G401 (cell line): ENCODE measurements around the gene DISP2. TPM values are rescaled to one million over a fixed set of nuclear protein-coding genes. Genes with fewer than 3 reads are reported as not detected.

Source experiments
- DNase-seq: peaks from one replicate; pipeline ENCODE4 v3.0.0-alpha.2; 2015; ENCODE audit warnings: low spot score
- in situ Hi-C: cut with HindIII; loops from 2 replicates; pipeline ENCODE4 v1.10.0; 2016; ENCODE audit warnings: low sequenced_read_pairs, mixed read lengths
- total RNA-seq: library from RNA; depleted of rRNA; stranded (reverse); fragments of >200 nt; shearing (Covaris generic); gene quantifications from 2 replicates; pipeline ENCODE4 v1.2.3, GENCODE V29; 2014; rRNA removed

DISP2 gene
- total RNA-seq, 1 experiment from 2014 or later = 1.0 TPM

DNA sequence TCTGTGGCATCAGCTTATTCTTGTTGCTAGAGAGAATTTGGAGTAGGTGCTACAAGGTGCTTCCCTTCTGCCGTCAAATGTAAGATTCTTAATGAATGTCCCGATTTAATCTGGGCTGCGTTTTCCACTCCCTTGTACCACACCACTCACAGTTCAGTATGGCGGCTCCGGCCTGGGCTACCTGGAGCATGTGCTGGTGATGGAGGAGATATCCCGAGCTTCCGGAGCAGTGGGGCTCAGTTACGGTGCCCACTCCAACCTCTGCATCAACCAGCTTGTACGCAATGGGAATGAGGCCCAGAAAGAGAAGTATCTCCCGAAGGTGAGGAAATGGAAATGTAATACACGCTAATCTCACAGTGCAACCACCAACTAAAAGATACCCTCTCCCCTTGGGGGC, 52.5 kb downstream of the DISP2 start:
- in situ Hi-C loops = no loop called here
- DNase-seq = no peak

DNA sequence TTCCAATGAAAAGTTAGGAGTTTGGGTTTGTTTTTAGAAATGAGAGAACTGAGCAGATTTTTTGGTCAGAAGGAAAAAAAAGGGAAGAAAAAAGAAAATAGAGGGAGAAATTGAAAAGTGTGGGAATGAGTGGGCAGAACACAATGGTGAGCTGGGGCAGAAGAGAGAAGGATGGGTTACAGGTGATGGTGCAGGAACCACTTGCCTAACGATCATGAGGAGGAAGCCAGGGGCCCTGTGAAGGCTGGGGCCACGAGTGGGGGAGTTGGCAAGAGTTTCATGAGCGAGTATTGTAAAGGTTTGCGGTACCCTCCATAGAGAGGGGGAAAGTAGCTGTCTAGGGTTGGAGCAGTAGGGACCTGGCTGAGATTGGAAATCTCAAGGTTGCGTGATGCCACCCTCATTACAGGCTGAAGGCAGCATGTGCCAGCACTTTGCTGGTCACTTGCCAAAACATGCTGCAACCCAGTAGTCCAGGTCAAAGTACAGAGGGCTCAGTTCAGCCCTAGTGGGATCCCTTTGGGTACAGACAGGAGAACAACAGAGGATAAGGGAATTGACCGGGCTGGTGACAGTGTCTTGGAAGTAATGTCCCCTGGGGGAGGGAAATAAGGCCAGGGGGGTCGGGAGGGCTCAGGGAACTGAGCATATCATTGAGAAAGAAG, 54.2 kb downstream of the DISP2 start:
- in situ Hi-C loops = no loop called here
- DNase-seq = no peak

DNA sequence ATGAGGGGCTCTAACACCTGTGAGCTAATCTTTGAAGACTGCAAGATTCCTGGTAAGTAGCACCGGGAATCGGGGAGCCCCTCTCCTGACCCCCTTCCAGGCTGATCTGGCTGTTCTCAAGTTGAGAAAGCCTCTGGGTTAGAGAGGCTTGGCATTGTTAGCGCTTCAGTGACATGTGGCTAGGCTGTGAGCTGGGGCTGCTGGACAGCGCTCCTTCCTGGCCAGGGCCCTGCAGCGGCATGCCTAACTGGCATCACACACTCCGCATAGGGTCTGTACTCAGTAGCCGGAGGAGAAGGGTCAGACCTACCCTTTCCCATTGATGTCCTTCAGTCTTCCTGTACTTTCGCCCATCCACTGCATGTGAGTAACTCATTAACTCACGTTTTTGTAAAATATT, 55.0 kb downstream of the DISP2 start:
- no peak for DNase-seq
- in situ Hi-C loops = no loop called here

DNA sequence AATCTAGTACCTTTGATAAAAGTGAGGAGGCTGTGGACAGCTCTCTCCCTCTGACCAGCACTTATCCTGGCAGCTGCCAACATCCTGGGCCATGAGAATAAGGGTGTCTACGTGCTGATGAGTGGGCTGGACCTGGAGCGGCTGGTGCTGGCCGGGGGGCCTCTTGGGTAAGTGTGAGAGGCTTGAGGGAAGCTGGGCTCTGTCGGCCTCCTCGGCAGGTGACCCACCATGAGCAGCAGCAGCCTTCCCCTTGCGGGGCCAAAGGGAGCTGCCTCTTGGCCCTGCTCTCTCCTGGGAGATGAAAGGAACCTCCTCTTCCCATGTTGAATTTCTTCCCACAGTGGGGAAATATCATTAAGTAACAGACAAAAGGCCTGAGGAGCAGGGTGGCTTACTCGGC, 56.8 kb downstream of the DISP2 start:
- in situ Hi-C loops = no loop called here
- DNase-seq = no peak

DNA sequence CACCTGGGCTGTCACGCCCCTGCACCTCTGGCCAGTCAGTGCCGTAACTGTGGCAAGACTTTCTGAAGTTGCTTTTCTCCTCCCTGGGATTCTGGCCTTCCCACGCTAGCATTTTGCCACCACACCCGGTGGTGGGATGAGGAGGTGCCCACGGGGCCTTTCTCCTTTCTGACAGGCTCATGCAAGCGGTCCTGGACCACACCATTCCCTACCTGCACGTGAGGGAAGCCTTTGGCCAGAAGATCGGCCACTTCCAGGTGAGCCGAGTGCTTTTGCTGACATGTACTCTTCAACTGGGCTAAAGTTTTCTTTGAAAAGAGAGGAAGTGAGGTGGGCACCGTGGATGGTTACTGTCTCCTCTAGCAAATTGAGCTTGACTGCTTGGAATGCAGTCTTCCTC, 57.2 kb downstream of the DISP2 start:
- no peak for DNase-seq
- in situ Hi-C loops = no loop called here

DNA sequence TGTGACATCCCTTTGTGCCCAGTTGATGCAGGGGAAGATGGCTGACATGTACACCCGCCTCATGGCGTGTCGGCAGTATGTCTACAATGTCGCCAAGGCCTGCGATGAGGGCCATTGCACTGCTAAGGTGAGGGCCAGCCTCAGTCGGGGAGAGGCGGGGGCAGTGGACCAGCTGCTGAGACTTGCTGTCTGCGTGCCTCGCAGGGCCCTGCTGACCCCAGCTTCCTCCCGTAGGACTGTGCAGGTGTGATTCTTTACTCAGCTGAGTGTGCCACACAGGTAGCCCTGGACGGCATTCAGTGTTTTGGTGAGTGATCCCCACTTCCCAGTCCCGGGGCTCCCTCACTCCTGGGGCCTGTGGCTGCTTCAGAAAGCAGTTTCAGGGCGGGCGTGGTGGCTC, 58.0 kb downstream of the DISP2 start:
- in situ Hi-C loops = no loop called here
- DNase-seq = no peak

DNA sequence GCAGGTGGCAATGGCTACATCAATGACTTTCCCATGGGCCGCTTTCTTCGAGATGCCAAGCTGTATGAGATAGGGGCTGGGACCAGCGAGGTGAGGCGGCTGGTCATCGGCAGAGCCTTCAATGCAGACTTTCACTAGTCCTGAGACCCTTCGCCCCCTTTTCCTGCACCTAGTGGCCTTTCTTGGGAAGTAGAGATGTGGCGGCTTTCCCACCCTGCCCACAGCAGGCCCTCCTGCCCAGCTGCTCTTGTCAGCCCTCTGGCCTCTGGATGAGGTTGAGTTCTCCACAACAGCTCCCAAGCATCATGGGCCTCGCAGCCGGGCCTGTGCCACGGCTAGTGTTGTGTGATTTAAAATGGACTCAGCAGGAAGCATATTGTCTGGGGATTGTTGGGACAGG, 60.1 kb downstream of the DISP2 start:
- DNase-seq = no peak
- in situ Hi-C loops = no loop called here

DNA sequence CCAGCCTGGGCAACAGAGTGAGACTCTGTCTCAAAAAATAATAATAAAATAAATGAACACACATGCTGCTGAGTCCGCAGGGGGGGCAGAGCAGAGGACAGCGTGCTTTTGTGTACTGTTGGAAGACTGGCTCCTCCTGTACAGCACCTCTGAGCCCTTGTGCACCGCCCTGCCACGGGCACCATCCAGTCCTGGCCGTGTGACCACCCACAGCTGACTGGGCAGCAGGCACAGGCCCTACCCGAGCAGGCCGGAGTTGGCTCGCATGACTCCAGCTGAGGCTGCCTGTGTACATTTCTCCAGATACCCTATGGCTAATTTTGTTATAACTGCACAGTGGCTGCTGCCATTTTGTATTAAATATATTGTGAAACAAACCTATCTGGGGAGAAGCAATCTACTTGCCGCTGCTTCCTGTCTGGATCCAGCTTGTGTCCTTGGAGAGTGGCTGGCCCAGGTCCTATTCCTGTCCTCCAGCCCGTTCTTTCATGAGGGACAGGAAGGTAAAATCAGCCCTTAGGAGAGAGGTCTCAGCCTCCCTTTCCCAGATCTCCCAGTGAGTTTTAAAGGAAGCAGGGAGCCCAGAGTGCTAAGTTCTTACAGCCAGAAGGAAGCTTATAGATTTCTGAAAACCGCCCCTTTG, 62.2 kb downstream of the DISP2 start:
- no peak for DNase-seq
- in situ Hi-C loops = no loop called here

DNA sequence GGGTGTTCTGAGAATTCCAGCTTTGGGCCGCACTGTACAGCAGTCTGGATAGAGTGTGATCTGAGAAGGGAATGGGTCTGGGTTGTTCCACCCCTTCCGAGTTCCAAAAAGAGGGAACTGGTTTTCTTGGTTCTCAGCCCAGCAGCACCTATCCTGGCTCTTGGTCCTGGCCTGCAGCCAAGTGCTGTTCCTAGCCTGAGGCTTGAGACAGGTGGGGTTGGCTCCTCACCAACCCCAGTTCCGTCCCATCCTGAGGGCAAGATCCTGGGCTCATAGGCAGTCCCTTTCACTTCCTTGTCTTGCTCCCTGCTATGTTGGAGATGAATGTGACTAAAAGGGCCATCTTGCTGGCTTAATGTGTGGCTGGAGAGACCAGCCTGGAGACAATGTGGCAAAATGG, 62.8 kb downstream of the DISP2 start:
- in situ Hi-C loops = no loop called here
- DNase-seq = peak; percentile 65

DNA sequence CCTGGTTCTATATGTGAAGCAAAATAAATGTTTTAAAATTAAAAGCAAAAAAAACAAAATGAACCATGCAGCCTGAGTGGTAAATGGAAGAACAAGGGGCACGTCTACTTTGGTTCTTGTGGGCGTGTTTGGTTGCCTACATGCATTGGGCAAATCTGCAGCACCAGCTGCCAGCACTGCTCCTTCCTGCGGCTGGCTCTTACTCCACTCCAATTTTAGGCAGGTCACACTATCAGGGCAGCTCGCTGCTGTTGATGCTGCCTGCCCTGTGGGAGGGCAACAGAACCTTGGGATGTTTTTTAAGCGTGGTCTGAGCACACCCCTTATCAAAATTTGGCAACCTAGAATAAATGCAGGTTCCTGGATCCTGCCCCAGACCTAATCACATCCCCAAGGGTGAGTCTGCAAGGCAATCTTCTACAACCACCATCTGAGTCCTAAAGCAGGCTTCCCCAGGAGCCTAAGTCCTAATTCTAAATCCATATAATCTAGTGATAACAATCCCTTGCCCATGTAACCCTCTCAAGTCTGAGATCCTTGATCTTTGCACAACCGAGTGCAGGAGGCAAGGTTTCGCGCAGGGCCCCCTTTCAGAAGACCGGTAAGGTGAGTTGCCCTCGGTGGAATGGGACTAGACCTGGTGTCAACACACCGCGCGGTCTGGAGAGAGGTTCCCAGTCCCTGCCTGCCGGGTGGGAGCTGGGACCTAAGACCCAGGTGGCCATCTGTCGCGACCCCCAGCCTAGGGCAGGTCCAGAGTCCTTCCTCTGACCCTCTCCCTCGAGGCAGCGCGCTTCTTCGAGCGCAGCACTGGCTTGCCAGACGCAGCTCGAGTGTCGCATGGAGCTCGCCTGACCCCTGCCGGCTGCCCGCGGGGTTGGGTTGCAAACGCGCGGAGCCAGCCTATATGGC, 63.5 kb downstream of the DISP2 start:
- peak; percentile 78 for DNase-seq
- in situ Hi-C loops = no loop called here

DNA sequence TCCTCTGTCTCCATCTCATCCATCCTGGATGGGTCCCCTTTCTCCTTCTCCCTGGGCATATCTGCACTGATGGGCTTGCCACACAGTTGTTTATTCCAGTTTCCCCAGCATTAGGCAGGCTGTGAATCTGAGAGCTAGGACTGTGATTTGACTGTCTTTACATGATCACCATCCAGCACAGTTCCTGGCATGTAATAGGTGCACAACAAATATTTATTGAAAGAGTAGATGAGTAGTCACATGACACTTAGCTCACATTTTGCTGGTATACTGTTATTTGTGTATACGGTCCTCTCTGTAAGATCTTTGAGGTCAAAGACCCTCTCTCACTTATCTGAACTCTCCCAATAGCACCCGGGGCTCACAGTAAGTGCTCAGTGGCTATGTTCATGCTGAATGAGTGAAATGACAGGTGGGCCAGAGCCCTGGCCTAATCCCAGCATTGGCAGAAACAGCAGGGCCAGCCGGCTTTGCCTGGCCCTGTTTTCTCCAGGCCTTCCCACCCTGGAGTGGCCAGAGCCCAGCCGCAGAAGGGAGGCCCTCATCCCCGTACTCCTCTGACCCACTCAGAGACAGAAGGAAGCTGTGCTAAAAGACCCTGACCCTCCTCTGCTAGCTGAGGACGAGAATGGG, 66.6 kb downstream of the DISP2 start:
- no peak for DNase-seq
- in situ Hi-C loops = no loop called here

DNA sequence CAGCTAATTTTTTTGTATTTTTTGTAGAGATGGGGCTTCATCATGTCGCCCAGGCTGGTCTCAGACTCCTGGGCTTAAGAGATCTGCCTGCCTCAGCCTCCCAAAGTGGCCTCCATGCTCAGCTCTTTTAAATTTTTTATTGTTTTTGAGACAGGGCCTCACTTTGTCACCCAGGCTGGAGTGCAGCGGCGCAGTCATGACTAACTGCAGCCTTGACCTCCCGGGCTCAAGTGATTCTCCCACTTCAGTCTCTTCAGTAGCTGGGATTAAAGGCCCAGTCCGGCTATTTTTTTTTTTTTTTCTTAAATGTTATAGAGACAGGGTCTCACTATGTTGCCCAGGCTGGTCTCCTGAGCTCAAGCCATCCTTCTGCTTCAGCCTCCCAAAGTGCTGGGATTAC, 67.7 kb downstream of the DISP2 start:
- in situ Hi-C loops = no loop called here
- DNase-seq = no peak

DNA sequence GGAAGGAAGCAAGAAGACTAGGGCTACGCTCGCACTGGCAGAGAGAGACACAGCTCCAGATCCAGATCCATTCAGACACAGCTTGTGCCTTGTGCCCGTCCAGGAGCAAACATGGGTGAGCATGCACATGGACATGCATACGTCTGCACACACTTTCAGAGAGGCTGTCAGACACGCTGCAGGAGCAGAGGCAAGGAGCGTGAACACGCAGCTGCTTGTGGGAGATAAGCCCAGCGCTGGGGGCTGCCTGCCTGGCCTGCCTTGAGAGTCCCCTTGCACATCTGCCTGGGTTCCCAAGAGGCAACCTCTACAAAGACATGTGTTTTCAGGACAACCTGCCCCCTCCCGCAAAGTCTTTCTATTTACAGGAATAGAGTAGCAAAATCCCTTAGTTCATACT, 69.2 kb downstream of the DISP2 start:
- DNase-seq = no peak
- in situ Hi-C loops = no loop called here

DNA sequence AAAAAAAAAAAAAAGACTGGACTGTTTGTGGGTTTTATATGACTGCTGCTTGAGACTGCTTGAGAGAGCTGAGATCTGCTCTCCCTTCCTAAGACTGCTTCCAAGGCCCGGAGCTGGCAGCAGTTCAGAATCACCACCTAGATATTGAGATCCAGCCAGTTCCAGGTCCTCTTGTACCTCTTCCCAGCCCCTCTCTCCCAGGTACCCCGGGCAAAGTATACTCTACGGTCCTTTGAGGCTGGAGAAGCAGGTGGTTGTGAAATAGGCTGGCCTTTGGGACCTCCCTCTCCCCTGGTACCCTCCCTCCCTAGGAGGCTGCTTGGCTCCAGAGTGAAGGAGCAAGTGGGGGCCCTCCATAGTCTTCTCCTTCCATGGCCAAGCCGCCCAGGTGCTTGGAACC, 70.2 kb downstream of the DISP2 start:
- in situ Hi-C loops = no loop called here

More for the DNA sequence above, 70.2 kb downstream of the DISP2 start:
- no peak for DNase-seq

Other genes with a start within 250 kb of the DISP2 start
- 8.1 and 14.3 TPM in 2 replicates for gene BMF, start 249.3 kb upstream of the DISP2 start, total RNA-seq
- gene BUB1B, start 197.2 kb upstream of the DISP2 start, total RNA-seq = 64.4 and 86.8 TPM in 2 replicates
- 1.8 TPM in 1 of 2 replicates, not detected in the other for gene PAK6, start 119.2 kb upstream of the DISP2 start, total RNA-seq
- gene ANKRD63, start 75.2 kb upstream of the DISP2 start, total RNA-seq = 8.4 and 14.9 TPM in 2 replicates
- 99.6 and 145 TPM in 2 replicates for gene PLCB2, start 50.3 kb upstream of the DISP2 start, total RNA-seq
- gene INAFM2, start 34.5 kb upstream of the DISP2 start, total RNA-seq = 203 TPM in 2 replicates
- 4.7 and 5.9 TPM in 2 replicates for gene CCDC9B, start 17.3 kb upstream of the DISP2 start, total RNA-seq
- gene PHGR1, start 7.2 kb upstream of the DISP2 start, total RNA-seq = not detected in 2 replicates
- 123 and 146 TPM in 2 replicates for gene KNSTRN, start 24.5 kb downstream of the DISP2 start, total RNA-seq
- gene IVD, start 47.6 kb downstream of the DISP2 start, total RNA-seq = 91.8 and 111 TPM in 2 replicates
- 33.8 and 37.2 TPM in 2 replicates for gene BAHD1, start 82.7 kb downstream of the DISP2 start, total RNA-seq
- gene CHST14, start 112.8 kb downstream of the DISP2 start, total RNA-seq = 5.8 and 6.5 TPM in 2 replicates
- gene CCDC32, start 206.8 kb downstream of the DISP2 start, total RNA-seq = 41.9 and 66.4 TPM in 2 replicates
- gene RPUSD2, start 211.1 kb downstream of the DISP2 start, total RNA-seq = 21.7 and 33.5 TPM in 2 replicates
- 38.4 and 40.6 TPM in 2 replicates for gene KNL1, start 236.0 kb downstream of the DISP2 start, total RNA-seq